IMR-90 (cell line): ENCODE data around the gene BRAT1. TPM values are rescaled to one million over a fixed set of nuclear protein-coding genes. Genes with fewer than 3 reads are reported as not detected.

Source experiments
- ATAC-seq: fragments of 200-7000 bp; cut with Tn5 transposase; 2 replicates; pipeline ENCODE4 v1.9.1; 2020; ENCODE audit warnings: low read depth, mild to moderate bottlenecking, moderate library complexity
- BruUV-seq: library from RNA; stranded (reverse); fragments of 400-500 nt; replicated peaks from 2 replicates; lab custom pipeline; 2021; lab: Mats Ljungman, UMichigan
- CTCF ChIA-PET: fragments of 300-600 bp; formaldehyde crosslinking; extraction: SDS; loops from one replicate; lab custom pipeline; 2021; ENCODE audit warnings: antibody characterized with exemption; lab: Yijun Ruan, JAX
- POLR2A ChIA-PET: fragments of 300-600 bp; sonication (Branson Sonifier 250); formaldehyde crosslinking; loops from one replicate; lab custom pipeline; 2022; ENCODE audit warnings: antibody characterized with exemption; ENCODE audit not compliant: unreplicated experiment; lab: Charles Lee
- DNase-seq: peaks from one replicate; pipeline ENCODE4 v3.0.0; 2013
- H2AFZ ChIP-seq: replicated peaks from 2 replicates; pipeline ENCODE3; 2013; ENCODE audit warnings: low read length, mild to moderate bottlenecking; ENCODE audit not compliant: poor library complexity
- H2AK5ac ChIP-seq: 2 replicates; pipeline ENCODE4 v1.6.1; 2013; ENCODE audit warnings: low read depth, low read length, inconsistent platforms
- H2AK9ac ChIP-seq: replicated peaks from 2 replicates; pipeline ENCODE3; 2013; ENCODE audit warnings: mild to moderate bottlenecking, low read depth, low read length, moderate library complexity; ENCODE audit not compliant: poor library complexity
- H2BK120ac ChIP-seq: 2 replicates; pipeline ENCODE4 v1.6.1; 2013; ENCODE audit warnings: low read depth, low read length, inconsistent platforms
- H2BK15ac ChIP-seq: 3 replicates; pipeline ENCODE4 v1.6.1; 2013; ENCODE audit warnings: low read depth, low read length, inconsistent platforms
- H2BK20ac ChIP-seq: 2 replicates; pipeline ENCODE4 v1.6.1; 2013; ENCODE audit warnings: low read depth, mild to moderate bottlenecking, inconsistent platforms, low read length, moderate library complexity
- H2BK5ac ChIP-seq: 2 replicates; pipeline ENCODE4 v1.6.1; 2013; ENCODE audit warnings: mild to moderate bottlenecking, low read depth, low read length, inconsistent platforms; ENCODE audit not compliant: poor library complexity, severe bottlenecking
- H3K14ac ChIP-seq: replicated peaks from 2 replicates; pipeline ENCODE4 v1.6.1; 2013; ENCODE audit warnings: low read depth, low read length, inconsistent platforms
- H3K18ac ChIP-seq: 2 replicates; pipeline ENCODE4 v1.6.1; 2013; ENCODE audit warnings: low read depth, low read length, control low read depth
- H3K23ac ChIP-seq: 2 replicates; pipeline ENCODE4 v1.6.1; 2013; ENCODE audit warnings: low read depth, low read length, inconsistent platforms
- H3K27ac ChIP-seq: 2 replicates; pipeline ENCODE4 v1.5.1; 2013; ENCODE audit warnings: mild to moderate bottlenecking, control low read depth, low read length; ENCODE audit not compliant: insufficient read depth
- H3K27me3 ChIP-seq: 2 replicates; pipeline ENCODE4 v1.6.1; 2013; ENCODE audit warnings: low read length; ENCODE audit not compliant: control insufficient read depth, insufficient read depth
- H3K36me3 ChIP-seq: 2 replicates; pipeline ENCODE4 v1.6.1; 2013; ENCODE audit warnings: low read length, mixed read lengths; ENCODE audit not compliant: control insufficient read depth, insufficient read depth
- H3K4ac ChIP-seq: 2 replicates; pipeline ENCODE4 v1.6.1; 2013; ENCODE audit warnings: low read depth, low read length, inconsistent platforms
- H3K4me1 ChIP-seq: 2 replicates; pipeline ENCODE4 v1.6.1; 2013; ENCODE audit warnings: low read length, mixed read lengths; ENCODE audit not compliant: control insufficient read depth, insufficient read depth
- H3K4me2 ChIP-seq: 2 replicates; pipeline ENCODE4 v1.6.1; 2013; ENCODE audit warnings: low read depth, mild to moderate bottlenecking, control low read depth, low read length, moderate library complexity
- H3K4me3 ChIP-seq: 2 replicates; pipeline ENCODE4 v1.5.1; 2013; ENCODE audit warnings: low read depth, mild to moderate bottlenecking, control low read depth, low read length, moderate library complexity; ENCODE audit not compliant: insufficient read depth
- H3K56ac ChIP-seq: 2 replicates; pipeline ENCODE4 v1.6.1; 2013; ENCODE audit warnings: low read length, inconsistent platforms; ENCODE audit not compliant: insufficient read depth; ENCODE audit errors: extremely low read depth
- H3K79me1 ChIP-seq, 2 experiments: 2 replicates each; pipeline ENCODE4 v1.6.1; 2013; ENCODE audit warnings: low read length in 2 of 2, inconsistent platforms in 1 of 2, low read depth in 1 of 2
- H3K9ac ChIP-seq: 2 replicates; pipeline ENCODE4 v1.6.1; 2013; ENCODE audit warnings: low read depth, low read length, control low read depth
- H3K9me1 ChIP-seq: 2 replicates; pipeline ENCODE4 v1.6.1; 2013; ENCODE audit warnings: low read length, inconsistent platforms; ENCODE audit not compliant: insufficient read depth
- H3K9me3 ChIP-seq: 2 replicates; pipeline ENCODE4 v1.6.1; 2013; ENCODE audit warnings: low read length; ENCODE audit not compliant: control insufficient read depth, insufficient read depth
- H4K20me1 ChIP-seq: 2 replicates; pipeline ENCODE4 v1.6.1; 2013; ENCODE audit warnings: low read length, inconsistent platforms; ENCODE audit not compliant: insufficient read depth
- H4K5ac ChIP-seq: 2 replicates; pipeline ENCODE4 v1.6.1; 2013; ENCODE audit warnings: mild to moderate bottlenecking, low read depth, low read length, control low read depth
- H4K8ac ChIP-seq, 2 experiments: 2 replicates each; pipeline ENCODE4 v1.6.1; 2013; ENCODE audit warnings: low read depth in 2 of 2, low read length in 2 of 2, control low read depth in 1 of 2, inconsistent platforms in 1 of 2
- H4K91ac ChIP-seq: 2 replicates; pipeline ENCODE4 v1.6.1; 2013; ENCODE audit warnings: low read depth, low read length, inconsistent platforms; ENCODE audit not compliant: insufficient read depth
- CEBPB ChIP-seq: IDR thresholded peaks from 2 replicates; pipeline ENCODE4 v1.6.1; 2012; ENCODE audit warnings: low read depth, low read length, improper control_type of control experiment
- CHD1 ChIP-seq: IDR thresholded peaks from 2 replicates; pipeline ENCODE4 v1.6.1; 2012; ENCODE audit warnings: low read depth, low read length, improper control_type of control experiment
- CTCF ChIP-seq: conservative IDR thresholded peaks from 2 replicates; pipeline ENCODE4 v1.5.1; 2012; ENCODE audit warnings: mild to moderate bottlenecking, low read depth, low read length, improper control_type of control experiment
- ELK1 ChIP-seq: fragments of 150-350 bp; IDR thresholded peaks from 2 replicates; pipeline ENCODE4 v1.6.1; 2016; ENCODE audit warnings: low read depth, mild to moderate bottlenecking, low read length, moderate library complexity, borderline replicate concordance
- MAZ ChIP-seq: IDR thresholded peaks from 2 replicates; pipeline ENCODE4 v1.6.1; 2012; ENCODE audit warnings: low read depth, mild to moderate bottlenecking, low read length, improper control_type of control experiment, moderate library complexity, borderline replicate concordance
- MXI1 ChIP-seq: IDR thresholded peaks from 2 replicates; pipeline ENCODE4 v1.6.1; 2012; ENCODE audit warnings: low read depth, mild to moderate bottlenecking, low read length, moderate library complexity, borderline replicate concordance
- NFE2L2 ChIP-seq: fragments of 150-350 bp; IDR thresholded peaks from 2 replicates; pipeline ENCODE4 v1.6.1; 2016; ENCODE audit warnings: low read depth, mild to moderate bottlenecking, low read length
- POLR2A ChIP-seq: IDR thresholded peaks from 2 replicates; pipeline ENCODE4 v1.6.1; 2012; ENCODE audit warnings: mild to moderate bottlenecking, low read depth, low read length
- RAD21 ChIP-seq: IDR thresholded peaks from 2 replicates; pipeline ENCODE4 v1.6.1; 2012; ENCODE audit warnings: low read length, improper control_type of control experiment
- RCOR1 ChIP-seq: IDR thresholded peaks from 2 replicates; pipeline ENCODE4 v1.6.1; 2012; ENCODE audit warnings: mild to moderate bottlenecking, low read length, improper control_type of control experiment; ENCODE audit not compliant: insufficient replicate concordance
- RFX5 ChIP-seq: IDR thresholded peaks from 2 replicates; pipeline ENCODE4 v1.8.0; 2012; ENCODE audit warnings: low read depth, mild to moderate bottlenecking, low read length, moderate library complexity
- SMC3 ChIP-seq: fragments of 150-350 bp; IDR thresholded peaks from 2 replicates; pipeline ENCODE4 v1.6.1; 2016; ENCODE audit warnings: low read depth, mild to moderate bottlenecking, antibody characterized with exemption, low read length, moderate library complexity
- WGBS, 2 experiments: methylation state at CpG; one replicate each; pipeline versions ENCODE4 v1.1.5 to v1.1.7; 2013; ENCODE audit warnings: missing lambda C conversion rate in 2 of 2; ENCODE audit not compliant: insufficient read length in 1 of 2; ENCODE audit errors: extremely low coverage in 2 of 2; 5-methylcytosine and 5-hydroxymethylcytosine counted together
- dilution Hi-C: fragments of 300-500 bp; cut with HindIII; formaldehyde crosslinking; loops from one replicate; pipeline ENCODE4 v1.14.3; 2018; ENCODE audit warnings: low sequenced_read_pairs; ENCODE audit not compliant: unreplicated experiment
- in situ Hi-C: fragments of 300-500 bp; cut with MboI; formaldehyde crosslinking; loops from 3 replicates; pipeline ENCODE4 v1.14.3; 2019; ENCODE audit warnings: low sequenced_read_pairs, inconsistent platforms, mixed read lengths
- intact Hi-C: fragments of 100-400 bp; cut with micrococcal nuclease; formaldehyde crosslinking; loops from 2 replicates; pipeline ENCODE4 v1.10.0; 2022
- polyA plus RNA-seq, 3 experiments: library from polyadenylated mRNA; depleted of rRNA; stranded (reverse); fragments of >200 nt; gene quantifications; 2 replicates each; pipeline ENCODE4 v1.2.3, GENCODE V29; 2012; ENCODE audit warnings: low replicate concordance in 1 of 3
- total RNA-seq: library from RNA; depleted of rRNA; stranded (reverse); fragments of >200 nt; gene quantifications from 2 replicates; pipeline ENCODE4 v1.2.3, GENCODE V29; 2012

The BRAT1 gene
- total and polyA plus RNA-seq, 2 of the 4 experiments (the other 2 are of a cell fraction): 6.8 to 21.9 TPM

DNA sequence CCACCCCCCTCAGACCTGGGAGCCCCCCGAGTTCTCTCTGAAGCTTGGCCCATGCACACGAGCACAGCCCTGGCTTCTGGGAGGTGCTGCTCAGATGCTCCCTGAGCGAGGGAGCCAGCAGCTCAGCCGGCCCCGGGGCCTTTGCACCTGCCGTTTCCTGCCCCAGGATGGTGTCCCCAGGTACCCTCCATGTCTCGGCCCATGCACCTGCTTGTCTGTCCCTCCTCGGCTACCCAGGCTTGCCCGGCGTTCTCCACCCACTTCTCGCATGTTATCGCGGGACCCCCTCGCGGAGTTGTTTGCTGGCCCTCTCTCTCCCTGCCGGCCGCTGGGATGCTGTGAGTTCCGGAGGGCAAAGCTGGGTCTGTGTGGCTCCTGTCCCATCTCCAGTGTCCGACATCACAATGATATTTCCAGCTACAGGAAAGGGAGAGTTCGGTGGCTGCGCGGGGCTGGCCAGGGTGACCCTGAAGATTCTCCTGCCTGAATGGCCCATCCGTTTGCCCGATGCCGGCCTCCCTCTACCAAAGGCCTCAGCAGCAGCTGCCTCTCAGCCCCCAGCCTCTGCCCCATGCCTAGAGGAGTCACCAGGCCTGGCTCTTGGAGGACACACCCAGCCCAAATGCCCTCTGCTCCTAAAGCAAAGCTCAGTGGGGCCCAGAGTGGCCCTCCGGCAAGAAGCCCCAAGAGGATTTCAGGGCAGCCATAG lies 48.0 kb downstream of the BRAT1 start:
- no peak overlapping the region for H3K23ac ChIP-seq
- 79% methylated on average over 16 of the region's 26 CpGs; no CpG with 5 or more reads in 1 of the 2 experiments for WGBS, 2 experiments
- H3K9me1 ChIP-seq: no peaks in the 10 kb centered on the region
- H3K36me3 ChIP-seq: no peaks in the 10 kb centered on the region
- no peak overlapping the region for H3K4me2 ChIP-seq
- ChIA-PET CTCF (interaction anchor here (1.3 kb wide), 1 partner anchor 10 kb away, joined by 3 read pairs; no protein-coding TSS in a partner anchor), POLR2A (no interaction called here)
- H4K20me1 ChIP-seq: no peaks in the 10 kb centered on the region
- no peak overlapping the region for H4K8ac ChIP-seq
- H2BK20ac ChIP-seq: no peak overlapping the region
- TF ChIP-seq POLR2A: no peak
- no peak for TF ChIP-seq RAD21
- TF ChIP-seq CHD1: no peak
- TF ChIP-seq SMC3: no peak
- no peak for TF ChIP-seq CTCF
- TF ChIP-seq RCOR1: no peak
- TF ChIP-seq NFE2L2: no peak
- TF ChIP-seq ELK1: no peak
- no peak for TF ChIP-seq CEBPB
- TF ChIP-seq MAZ: no peak
- no peak for TF ChIP-seq MXI1
- TF ChIP-seq RFX5: no peak
- H2AFZ ChIP-seq: peak overlapping the region; percentile 29
- no TSS peak for BruUV-seq
- H2BK120ac ChIP-seq: no peak overlapping the region
- H2BK15ac ChIP-seq: no peak overlapping the region
- H3K27me3 ChIP-seq: no peaks in the 10 kb centered on the region; the same call in 1 of the 2 replicates
- H3K4me1 ChIP-seq: peaks cover 8% of the 10 kb centered on the region; the same call in 1 of the 2 replicates
- no peak overlapping the region for H3K9ac ChIP-seq
- no peak overlapping the region for H3K18ac ChIP-seq
- H3K9me3 ChIP-seq: no peaks in the 10 kb centered on the region
- H2AK5ac ChIP-seq: no peak overlapping the region
- H2BK5ac ChIP-seq: no peak overlapping the region
- no peak overlapping the region for H4K91ac ChIP-seq
- no peaks in the 10 kb centered on the region for H3K79me1 ChIP-seq
- ATAC-seq: no peak
- no peak overlapping the region for H3K14ac ChIP-seq
- no peak overlapping the region for H3K56ac ChIP-seq
- no peak overlapping the region for H2AK9ac ChIP-seq
- no peak overlapping the region for H3K4me3 ChIP-seq
- no peak overlapping the region for H4K5ac ChIP-seq
- DNase-seq: no peak
- dilution Hi-C loops (no loop called here), in situ Hi-C loops (no loop called here), intact Hi-C loops (no loop called here)
- no peak overlapping the region for H3K27ac ChIP-seq
- H3K4ac ChIP-seq: no peak overlapping the region
